Hematopoietic multipotent progenitor cell (in vitro differentiated cells): Measurements from ENCODE around the gene CARM1. TPM values are rescaled to one million over a fixed set of nuclear protein-coding genes. Genes with fewer than 3 reads are reported as not detected.
"Not testable (repeated sequence)": the region's sequence is repeated elsewhere in the genome, so short reads cannot be mapped to it uniquely, and the experiment has no call there.

ENCODE experiments used
- DNase-seq, 3 donors: peaks; one replicate each; pipeline ENCODE4 v3.0.0-alpha.2; 2011 to 2015; ENCODE audit warnings: low read depth in 2 of 3, low spot score in 2 of 3
- total RNA-seq: library from RNA; depleted of rRNA; stranded (reverse); fragments of >200 nt; gene quantifications from one replicate; pipeline ENCODE4 v1.2.3, GENCODE V29; 2012

Gene CARM1
- total RNA-seq, 1 donor, result 39.3 TPM

DNA sequence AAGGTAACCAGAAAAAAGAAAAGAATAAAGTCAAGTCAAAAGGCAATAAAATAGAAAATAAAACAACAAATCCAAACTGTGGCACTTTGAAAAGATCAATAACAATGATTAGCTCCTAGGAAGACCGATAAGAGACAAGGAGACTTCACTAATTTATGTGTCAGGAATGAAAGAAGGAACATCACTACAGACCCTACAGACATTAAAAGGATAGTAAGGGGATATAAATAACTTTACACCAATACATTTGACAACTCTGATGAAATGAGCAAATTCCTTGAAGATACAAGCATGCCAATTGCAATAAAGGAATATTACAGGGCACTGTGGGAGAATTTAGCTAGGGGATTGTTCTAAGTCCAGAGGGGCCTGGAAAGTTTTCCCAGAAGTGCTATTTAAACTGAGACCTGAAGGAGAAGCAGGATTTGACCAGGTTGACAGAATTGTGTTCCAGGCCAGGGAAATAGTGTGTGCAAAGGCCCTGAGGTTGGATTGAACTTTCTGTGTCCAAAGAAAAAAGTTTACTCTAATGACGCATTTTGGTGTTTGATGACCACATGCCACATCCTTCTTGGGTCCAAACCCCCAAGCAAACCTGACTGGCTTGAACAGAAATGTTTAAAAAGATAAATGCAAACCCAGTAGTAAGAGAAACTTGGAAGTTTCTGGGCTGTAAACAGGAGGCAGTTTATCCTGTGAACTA, 24.7 kb upstream of the CARM1 start:
- no peak for DNase-seq

GRCh38 chr19:10848230-10848856, 23.0 kb upstream of the CARM1 start, which contains the start of gene C19orf38:
Gene C19orf38 (plus strand): TSS chr19:10848415. CDS start chr19:10848509, 94 bp downstream.
- DNase-seq, result peak in 2 of 3 donors; percentile 44 to 61

DNA sequence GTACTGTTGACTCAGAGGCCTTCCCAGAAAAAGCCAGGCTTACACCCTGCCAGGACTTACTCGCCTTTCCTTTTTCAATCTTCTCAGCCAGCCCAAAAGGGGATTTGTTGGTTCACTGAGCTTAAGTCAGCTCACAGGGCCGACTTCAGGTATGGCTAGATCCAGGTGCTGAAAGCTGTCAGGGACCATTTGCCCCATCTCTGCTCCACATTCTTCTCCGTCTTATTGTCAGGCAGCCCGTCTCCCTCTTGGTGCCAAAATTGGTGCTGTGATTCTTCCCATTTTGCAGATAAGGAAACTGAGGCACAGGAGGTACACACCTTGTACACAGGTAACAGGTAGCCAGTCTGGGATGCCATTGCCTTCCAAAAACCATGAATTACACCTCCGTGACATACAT, 20.7 kb upstream of the CARM1 start:
- DNase-seq, result no peak

- no peak for DNase-seq
Measured at GRCh38 chr19:10852098-10852800, 19.1 kb upstream of the CARM1 start.

DNA sequence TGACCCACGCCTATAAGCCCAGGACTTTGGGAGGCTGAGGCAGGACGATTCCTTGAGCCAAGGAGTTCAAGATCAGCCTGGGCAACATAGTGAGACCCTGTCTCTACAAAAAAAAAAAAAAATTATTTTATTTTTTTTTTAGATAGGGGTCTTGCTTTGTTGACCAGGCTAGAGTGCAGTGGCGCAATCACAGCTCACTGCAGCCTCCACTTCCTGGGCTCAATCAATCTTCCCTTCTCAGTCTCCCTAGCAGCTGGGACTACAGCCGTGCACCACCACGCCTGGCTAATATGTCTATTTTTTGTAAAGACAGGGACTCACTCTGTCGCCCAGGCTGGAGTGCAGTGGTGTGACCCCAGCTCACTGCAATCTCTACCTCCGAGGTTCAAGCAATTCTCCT, 18.4 kb upstream of the CARM1 start:
- no peak for DNase-seq

DNA sequence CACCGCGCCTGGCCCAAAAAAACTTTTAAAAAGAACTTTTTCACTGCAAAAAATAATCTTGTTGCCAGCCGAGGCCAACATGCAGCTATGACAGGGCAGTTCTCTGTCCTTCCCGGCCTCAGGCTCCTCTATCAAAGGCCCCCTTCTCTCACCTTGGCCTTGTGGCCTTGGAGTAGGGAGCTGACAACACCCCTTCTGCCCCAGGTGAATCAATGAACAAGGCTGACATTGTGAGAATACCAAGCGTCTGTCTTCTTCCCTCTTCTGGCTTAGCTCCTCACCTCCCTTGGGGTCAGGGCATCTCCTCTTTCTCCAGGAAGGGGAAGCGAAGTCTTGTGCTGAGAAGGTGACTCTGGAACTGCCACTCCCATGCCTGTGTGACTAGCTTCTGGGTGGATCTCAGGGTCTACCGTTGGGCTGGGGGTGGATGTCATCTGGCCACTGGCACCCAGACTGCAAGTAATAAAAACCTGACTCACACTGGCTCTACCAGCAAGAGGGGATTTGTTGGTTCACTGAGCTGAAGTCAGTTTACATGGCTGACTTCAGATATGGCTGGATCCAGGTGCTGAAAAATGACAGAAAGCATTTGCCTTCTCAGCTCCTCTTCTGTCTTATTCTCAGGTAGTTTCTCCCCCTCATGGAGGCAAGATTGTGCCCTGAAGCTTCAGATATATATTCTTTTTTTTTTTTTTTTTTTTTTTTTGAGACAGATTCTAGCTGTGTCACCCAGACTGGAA, 16.8 kb upstream of the CARM1 start:
- no peak for DNase-seq

GRCh38 chr19:10855879-10856522, 15.4 kb upstream of the CARM1 start:
- DNase-seq, result peak in 2 of 3 donors; percentile 36 to 46

DNA sequence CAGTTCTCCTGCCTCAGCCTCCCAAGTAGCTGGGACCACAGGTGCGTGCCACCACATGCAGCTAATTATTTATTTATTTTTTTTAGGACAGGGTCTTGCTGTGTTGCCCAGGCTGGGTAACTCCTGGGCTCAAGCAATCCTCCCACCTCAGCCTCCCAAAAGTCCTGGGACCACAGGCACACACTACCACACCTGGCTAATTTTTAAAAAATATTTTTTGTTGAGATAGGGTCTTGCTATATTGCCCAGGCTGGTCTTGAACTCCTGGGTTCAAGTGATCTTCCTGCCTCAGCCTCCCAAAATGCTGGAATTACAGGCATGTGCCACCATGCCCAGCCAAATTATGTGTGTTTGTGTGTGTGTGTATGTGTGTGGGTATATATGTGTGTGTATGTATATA, 14.5 kb upstream of the CARM1 start:
- not testable (repeated sequence) for DNase-seq

- DNase-seq, result peak in 2 of 3 donors; percentile 32 to 55
Measured at GRCh38 chr19:10858204-10858828, 13.0 kb upstream of the CARM1 start.

DNA sequence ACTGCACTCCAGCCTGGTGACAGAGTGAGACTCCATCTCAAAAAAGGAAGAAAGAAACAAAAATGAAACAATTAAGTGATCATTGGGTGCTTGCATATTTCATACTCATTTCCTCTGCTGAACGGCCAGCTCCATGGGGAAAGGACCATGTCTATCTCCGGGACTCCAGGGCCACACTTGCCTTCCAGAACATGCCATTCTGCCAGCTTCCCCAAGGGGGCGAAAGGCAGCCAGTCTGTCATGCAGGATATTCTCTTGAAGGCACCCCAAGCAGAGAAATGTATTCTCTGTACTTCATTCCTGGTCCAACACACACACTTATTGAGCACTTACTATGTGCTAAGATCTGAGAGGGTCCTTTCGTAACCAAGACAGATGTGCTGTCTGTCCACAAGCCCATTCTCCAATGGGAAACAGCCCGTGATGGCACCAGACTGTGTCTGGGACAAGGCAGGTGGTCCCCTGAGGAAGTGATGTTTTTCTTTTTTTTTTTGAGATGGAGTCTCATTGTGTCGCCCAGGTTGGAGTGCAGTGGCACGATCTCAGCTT, 10.2 kb upstream of the CARM1 start:
- DNase-seq, result peak in 1 of 3 donors; percentile 40

GRCh38 chr19:10862561-10863106, 8.7 kb upstream of the CARM1 start:
- no peak for DNase-seq

DNA sequence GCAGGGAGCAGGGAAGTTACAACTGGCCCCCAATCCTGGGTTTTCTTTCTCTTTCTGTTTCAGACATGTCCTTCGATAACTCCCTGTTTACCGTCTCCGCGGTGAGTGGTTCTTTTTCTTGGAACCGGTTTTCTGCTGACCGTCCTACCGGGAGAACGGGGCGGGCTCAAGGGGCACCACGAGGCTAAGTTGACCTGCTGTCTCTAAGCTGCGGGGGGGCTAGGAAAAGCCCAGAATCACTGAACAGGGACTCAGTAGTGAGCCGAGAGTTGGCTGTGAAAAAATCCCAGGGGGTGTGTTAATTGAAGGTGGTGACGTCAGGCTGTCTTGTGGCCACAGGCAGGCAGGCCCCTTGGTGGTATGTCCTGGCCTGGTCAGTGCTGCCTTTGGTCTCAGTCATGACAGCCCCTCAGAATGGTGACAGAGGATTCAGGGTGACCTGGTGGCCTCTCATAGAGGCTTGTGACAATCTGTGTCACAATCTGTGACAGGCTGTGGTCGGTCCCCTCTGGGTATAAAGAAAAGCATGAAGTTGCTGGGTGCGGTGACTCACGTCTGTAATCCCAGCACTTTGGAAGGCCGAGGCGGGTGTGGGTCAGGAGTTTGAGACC, 8.1 kb upstream of the CARM1 start:
- no peak for DNase-seq

GRCh38 chr19:10864538-10864899, 6.8 kb upstream of the CARM1 start:
- DNase-seq, result peak; percentile 59 to 73 (median 65)

- no peak for DNase-seq
Measured at GRCh38 chr19:10866495-10866894, 4.9 kb upstream of the CARM1 start.

- no peak for DNase-seq
Measured at GRCh38 chr19:10868872-10869547, 2.3 kb upstream of the CARM1 start.

DNA sequence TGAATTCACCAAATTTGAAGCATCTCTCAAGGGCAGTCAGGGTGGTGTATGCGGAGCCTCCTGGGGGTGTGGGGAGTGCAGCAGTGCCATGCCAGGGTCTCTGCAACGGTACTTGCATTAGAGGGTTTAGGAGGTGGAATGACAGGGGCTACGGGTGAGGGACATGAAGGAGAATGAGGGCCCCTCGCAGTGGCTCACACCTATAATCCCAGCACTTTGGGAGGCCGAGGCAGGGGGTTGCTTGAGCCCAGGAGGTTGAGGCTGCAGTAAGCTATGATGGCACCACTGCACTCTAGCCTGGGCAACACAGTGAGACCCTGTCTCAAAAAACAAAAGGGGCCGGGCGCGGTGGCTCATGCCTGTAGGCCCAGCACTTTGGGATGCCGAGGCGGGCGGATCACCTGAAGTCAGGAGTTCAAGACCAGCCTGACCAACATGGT, 1.5 kb upstream of the CARM1 start:
- DNase-seq, result not testable (repeated sequence)

- no peak for DNase-seq
Measured at GRCh38 chr19:10870501-10870954, 825 bp upstream of the CARM1 start.
